ENCODE results near the gene POLR1B. TPM values are rescaled to one million over a fixed set of nuclear protein-coding genes. Genes with fewer than 3 reads are reported as not detected.

The POLR1B gene
- total and polyA plus RNA-seq, 7 experiments from 2014 or later, result 10.1 to 41.8 (median 25.2) TPM

- H3K9me3 Mint-ChIP-seq, result peaks cover 0 to 4% (median 0%) of the 10 kb centered on the region in 11 donors
- POLR2A ChIA-PET, result no interaction called here
- peaks cover 0 to 9% (median 0%) of the 10 kb centered on the region in 5 donors for H3K36me3 Mint-ChIP-seq
- no peak for ATAC-seq
- peaks cover 9 to 14% (median 12%) of the 10 kb centered on the region in 7 donors for H3K4me1 Mint-ChIP-seq
- Histone ChIP-seq H3K27ac (ENCODE audit: low read depth, low read length) (no peak overlapping the region), H3K4me1 (ENCODE audit: control insufficient read depth in 2 of 2, insufficient read depth in 2 of 2, low read length in 2 of 2) (peaks cover 14 to 15% of the 10 kb centered on the region in 2 donors), H3K4me3 (ENCODE audit: low read length) (no peak overlapping the region), H3K27me3 (ENCODE audit: control insufficient read depth in 2 of 2, insufficient read depth in 2 of 2, low read length in 2 of 2) (no peaks in the 10 kb centered on the region), H3K9me3 (ENCODE audit: control insufficient read depth in 2 of 3, low read length in 3 of 3) (no peaks in the 10 kb centered on the region), H3K36me3 (ENCODE audit: control insufficient read depth in 2 of 3, insufficient read depth in 3 of 3, low read length in 3 of 3) (peaks cover 0 to 4% (median 0%) of the 10 kb centered on the region in 3 experiments)
- CTCF ChIA-PET, result no interaction called here
- no peak for DNase-seq
- no peak overlapping the region for H3K27ac Mint-ChIP-seq
- H3K27me3 Mint-ChIP-seq, result no peaks in the 10 kb centered on the region
- intact Hi-C loops (cut with micrococcal nuclease), result no loop called here
- no peak overlapping the region for H3K4me3 Mint-ChIP-seq
These were observed 3.0 kb upstream of the POLR1B start for GRCh38 chr2:112539306-112539705.

DNA sequence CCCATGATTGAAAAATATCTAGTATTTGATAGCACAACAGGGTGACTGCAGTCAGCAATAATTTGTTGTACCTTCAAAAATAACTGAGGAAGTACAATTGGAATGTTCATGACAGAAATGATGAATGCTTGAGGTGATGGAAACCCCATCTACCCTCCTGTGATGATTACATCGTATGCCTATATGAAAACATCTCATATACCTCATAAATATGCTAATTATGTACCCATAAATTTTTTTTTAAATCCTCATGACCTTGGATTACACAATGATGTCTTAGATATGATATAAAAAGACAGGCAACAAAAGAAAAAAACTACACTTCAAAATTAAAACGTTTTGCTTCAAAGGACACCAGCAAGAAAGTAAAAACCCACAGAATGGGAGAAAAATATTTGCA lies 1.4 kb upstream of the POLR1B start:
- Mint-ChIP-seq H3K4me1 (peaks cover 12 to 22% (median 18%) of the 10 kb centered on the region in 7 donors), H3K9me3 (peaks cover 0 to 4% (median 0%) of the 10 kb centered on the region in 11 donors), H3K36me3 (peaks cover 0 to 9% (median 0%) of the 10 kb centered on the region in 5 donors), H3K27me3 (no peaks in the 10 kb centered on the region), H3K4me3 (peak overlapping the region in 1 of 10 donors; percentile 53), H3K27ac (peak overlapping the region in 2 of 9 donors; percentile 6 to 98)
- intact Hi-C loops (cut with micrococcal nuclease), result loop anchor here in 1 of 2 donors (5.0 kb wide), 1 partner anchor 264 kb away; the partner anchor contains the start of gene ZC3H6
- no peak for ATAC-seq
- no peaks in the 10 kb centered on the region for H3K9me3 ChIP-seq (ENCODE audit: control insufficient read depth in 2 of 3, low read length in 3 of 3)
- peaks cover 0 to 5% (median 0%) of the 10 kb centered on the region in 3 experiments for H3K36me3 ChIP-seq (ENCODE audit: control insufficient read depth in 2 of 3, insufficient read depth in 3 of 3, low read length in 3 of 3)
- H3K4me3 ChIP-seq (ENCODE audit: low read length), result no peak overlapping the region
- H3K4me1 ChIP-seq (ENCODE audit: control insufficient read depth in 2 of 2, insufficient read depth in 2 of 2, low read length in 2 of 2), result peaks cover 14 to 15% of the 10 kb centered on the region in 2 donors
- H3K27me3 ChIP-seq (ENCODE audit: control insufficient read depth in 2 of 2, insufficient read depth in 2 of 2, low read length in 2 of 2), result no peaks in the 10 kb centered on the region
- CTCF ChIA-PET, result no interaction called here
- POLR2A ChIA-PET, result interaction anchor here (0.8 to 1.3 kb wide), 5 partner anchors 42 to 640 kb away, joined by 3 to 4 read pairs (median 4); no protein-coding TSS in a partner anchor
- H3K27ac ChIP-seq (ENCODE audit: low read depth, low read length), result peak overlapping the region; percentile 89
- no peak for DNase-seq

DNA sequence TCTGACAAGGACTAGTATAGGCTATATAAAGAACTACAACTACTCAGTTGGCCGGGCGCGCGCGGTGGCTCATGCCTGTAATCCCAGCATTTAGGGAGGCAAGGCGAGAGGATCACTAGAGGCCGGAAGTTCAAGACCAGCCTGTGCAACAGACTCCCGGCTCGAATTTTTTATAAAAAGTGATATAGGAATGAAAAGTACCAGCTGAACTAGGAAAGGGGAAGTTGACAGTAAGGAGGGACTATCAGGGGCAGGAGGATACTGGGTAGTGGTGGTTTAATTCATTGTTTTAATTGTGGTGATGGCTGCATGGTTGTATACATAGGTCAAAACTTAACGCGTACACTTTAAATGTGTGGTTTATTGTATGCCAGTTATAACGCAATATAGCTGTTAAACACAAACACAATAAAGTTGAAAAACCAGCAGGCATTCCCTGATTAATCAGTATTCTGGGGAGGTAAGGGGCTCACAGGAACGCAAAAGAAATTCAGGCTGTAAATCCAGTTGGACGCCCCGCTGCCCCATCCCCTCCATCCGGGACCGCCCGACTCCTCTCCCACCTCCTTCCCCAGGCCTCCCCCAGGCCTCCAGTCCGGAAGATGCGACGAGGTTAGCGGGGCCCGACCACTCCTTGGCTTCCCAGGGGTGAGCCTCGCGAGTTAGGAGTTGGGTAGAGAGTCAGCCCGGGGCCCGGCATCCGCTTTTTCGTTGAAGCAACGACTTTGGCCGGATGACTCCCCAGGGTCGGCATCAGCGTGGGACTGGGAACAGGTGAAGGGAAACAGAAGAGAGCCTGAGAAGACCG lies 746 bp upstream of the POLR1B start:
- Histone ChIP-seq H3K9me3 (ENCODE audit: control insufficient read depth in 2 of 3, low read length in 3 of 3) (no peaks in the 10 kb centered on the region), H3K27me3 (ENCODE audit: control insufficient read depth in 2 of 2, insufficient read depth in 2 of 2, low read length in 2 of 2) (no peaks in the 10 kb centered on the region), H3K27ac (ENCODE audit: low read depth, low read length) (peak overlapping the region; percentile 89), H3K4me3 (ENCODE audit: low read length) (peak overlapping the region; percentile 95), H3K36me3 (ENCODE audit: control insufficient read depth in 2 of 3, insufficient read depth in 3 of 3, low read length in 3 of 3) (peaks cover 0 to 8% (median 0%) of the 10 kb centered on the region in 3 experiments), H3K4me1 (ENCODE audit: control insufficient read depth in 2 of 2, insufficient read depth in 2 of 2, low read length in 2 of 2) (peaks cover 14 to 15% of the 10 kb centered on the region in 2 donors)
- peak in 3 of 9 donors; percentile 0 to 79 (median 75) for DNase-seq
- peaks cover 12 to 22% (median 18%) of the 10 kb centered on the region in 7 donors for H3K4me1 Mint-ChIP-seq
- intact Hi-C loops (cut with micrococcal nuclease), result loop anchor here (1.0 to 5.0 kb wide), 11 partner anchors 43 to 657 kb away; partner anchors contain the start of genes CHCHD5 (in 2 of the 2), SLC20A1 (in 2 of the 2), TMEM87B (in 2 of the 2) and ANAPC1 (in 1 of the 2)
- no peaks in the 10 kb centered on the region for H3K27me3 Mint-ChIP-seq
- no peak overlapping the region for H3K4me3 Mint-ChIP-seq
- H3K27ac Mint-ChIP-seq, result peak overlapping the region in 1 of 9 donors; percentile 98
- ATAC-seq, result peak; percentile 87
- CTCF ChIA-PET, result no interaction called here
- peaks cover 0 to 4% (median 0%) of the 10 kb centered on the region in 11 donors for H3K9me3 Mint-ChIP-seq
- H3K36me3 Mint-ChIP-seq, result peaks cover 0 to 9% (median 0%) of the 10 kb centered on the region in 5 donors
- POLR2A ChIA-PET, result interaction anchor here (0.6 to 1.3 kb wide), 5 partner anchors 42 to 354 kb away, joined by 3 to 4 read pairs (median 3); no protein-coding TSS in a partner anchor

DNA sequence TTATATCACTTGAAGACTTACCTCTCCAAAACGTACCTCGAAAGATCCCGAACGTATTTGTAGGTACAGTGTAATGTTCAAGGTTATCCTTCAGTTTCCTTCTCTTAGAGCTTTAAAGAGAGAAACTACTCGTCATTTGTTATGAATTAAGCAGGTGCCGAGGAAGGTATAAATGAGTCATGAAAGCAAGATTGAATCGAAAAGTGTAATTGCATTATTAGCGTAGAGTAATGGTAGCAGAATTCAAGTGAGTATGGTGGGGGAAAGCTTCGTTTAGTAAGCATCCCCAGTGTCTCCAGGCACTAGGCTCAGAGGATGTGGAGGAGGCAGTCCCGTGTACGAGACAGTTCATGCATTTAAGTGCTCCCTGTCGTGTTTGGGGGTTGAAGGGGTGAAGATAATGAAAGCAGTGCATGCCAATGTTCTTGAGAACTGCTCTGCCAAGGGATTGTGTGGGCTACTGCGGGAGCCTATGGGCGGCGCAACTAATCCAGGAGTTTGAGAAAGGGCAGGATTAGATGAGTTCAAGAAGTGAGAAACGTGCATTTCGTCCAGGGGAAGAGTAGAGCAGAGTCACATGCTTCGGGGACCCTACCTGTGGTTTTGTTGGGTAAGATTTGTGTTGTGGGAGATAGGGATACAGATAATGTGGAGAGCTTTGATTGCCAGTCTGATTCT lies 858 bp downstream of the POLR1B start:
- DNase-seq (no peak), ATAC-seq (no peak)
- peak overlapping the region; percentile 95 for H3K4me3 ChIP-seq (ENCODE audit: low read length)
- intact Hi-C loops (cut with micrococcal nuclease), result loop anchor here (1.0 to 5.0 kb wide), 11 partner anchors 41 to 659 kb away; partner anchors contain the start of genes CHCHD5 (in 2 of the 2), SLC20A1 (in 2 of the 2), TMEM87B (in 2 of the 2) and ANAPC1 (in 1 of the 2)
- peaks cover 0 to 4% (median 0%) of the 10 kb centered on the region in 11 donors for H3K9me3 Mint-ChIP-seq
- H3K4me3 Mint-ChIP-seq, result no peak overlapping the region
- no peaks in the 10 kb centered on the region for H3K27me3 ChIP-seq (ENCODE audit: control insufficient read depth in 2 of 2, insufficient read depth in 2 of 2, low read length in 2 of 2)
- POLR2A ChIA-PET, result interaction anchor here (0.6 kb wide), 2 partner anchors 27 to 41 kb away, joined by 3 to 4 read pairs; partner anchors contain the start of gene CHCHD5
- H3K36me3 ChIP-seq (ENCODE audit: control insufficient read depth in 2 of 3, insufficient read depth in 3 of 3, low read length in 3 of 3), result peaks cover 0 to 23% (median 8%) of the 10 kb centered on the region in 3 experiments
- H3K4me1 ChIP-seq (ENCODE audit: control insufficient read depth in 2 of 2, insufficient read depth in 2 of 2, low read length in 2 of 2), result peaks cover 14 to 15% of the 10 kb centered on the region in 2 donors
- H3K36me3 Mint-ChIP-seq, result peaks cover 0 to 16% (median 5%) of the 10 kb centered on the region in 5 donors
- CTCF ChIA-PET, result interaction anchor here (0.5 to 1.1 kb wide), 2 partner anchors 84 to 94 kb away, joined by 3 to 4 read pairs; no protein-coding TSS in a partner anchor
- no peaks in the 10 kb centered on the region for H3K27me3 Mint-ChIP-seq
- H3K9me3 ChIP-seq (ENCODE audit: control insufficient read depth in 2 of 3, low read length in 3 of 3), result no peaks in the 10 kb centered on the region
- H3K27ac ChIP-seq (ENCODE audit: low read depth, low read length), result peak overlapping the region; percentile 89
- H3K4me1 Mint-ChIP-seq, result peaks cover 12 to 25% (median 19%) of the 10 kb centered on the region in 7 donors
- no peak overlapping the region for H3K27ac Mint-ChIP-seq

GRCh38 chr2:112547333-112547732 lies 5.1 kb downstream of the POLR1B start:
- no peaks in the 10 kb centered on the region for H3K27me3 ChIP-seq (ENCODE audit: control insufficient read depth in 2 of 2, insufficient read depth in 2 of 2, low read length in 2 of 2)
- DNase-seq, result no peak
- intact Hi-C loops (cut with micrococcal nuclease), result no loop called here
- ATAC-seq, result no peak
- H3K4me1 ChIP-seq (ENCODE audit: control insufficient read depth in 2 of 2, insufficient read depth in 2 of 2, low read length in 2 of 2), result peaks cover 7 to 9% of the 10 kb centered on the region in 2 donors
- no peak overlapping the region for H3K4me3 Mint-ChIP-seq
- no peaks in the 10 kb centered on the region for H3K27me3 Mint-ChIP-seq
- no peaks in the 10 kb centered on the region for H3K9me3 ChIP-seq (ENCODE audit: control insufficient read depth in 2 of 3, low read length in 3 of 3)
- H3K36me3 Mint-ChIP-seq, result peaks cover 16 to 44% (median 31%) of the 10 kb centered on the region in 5 donors
- H3K4me1 Mint-ChIP-seq, result peaks cover 4 to 25% (median 9%) of the 10 kb centered on the region in 7 donors
- ChIA-PET CTCF (no interaction called here), POLR2A (interaction anchor here (0.6 to 1.0 kb wide), 2 partner anchors 13 to 273 kb away, joined by 3 read pairs; no protein-coding TSS in a partner anchor)
- H3K27ac ChIP-seq (ENCODE audit: low read depth, low read length), result no peak overlapping the region
- no peaks in the 10 kb centered on the region for H3K9me3 Mint-ChIP-seq
- no peak overlapping the region for H3K4me3 ChIP-seq (ENCODE audit: low read length)
- H3K36me3 ChIP-seq (ENCODE audit: control insufficient read depth in 2 of 3, insufficient read depth in 3 of 3, low read length in 3 of 3), result peaks cover 7 to 59% (median 21%) of the 10 kb centered on the region in 3 experiments
- H3K27ac Mint-ChIP-seq, result no peak overlapping the region

- peaks cover 4 to 25% (median 9%) of the 10 kb centered on the region in 7 donors for H3K4me1 Mint-ChIP-seq
- no peak overlapping the region for H3K27ac Mint-ChIP-seq
- intact Hi-C loops (cut with micrococcal nuclease), result no loop called here
- Histone ChIP-seq H3K27ac (ENCODE audit: low read depth, low read length) (no peak overlapping the region), H3K4me3 (ENCODE audit: low read length) (no peak overlapping the region), H3K36me3 (ENCODE audit: control insufficient read depth in 2 of 3, insufficient read depth in 3 of 3, low read length in 3 of 3) (peaks cover 16 to 75% (median 25%) of the 10 kb centered on the region in 3 experiments), H3K27me3 (ENCODE audit: control insufficient read depth in 2 of 2, insufficient read depth in 2 of 2, low read length in 2 of 2) (no peaks in the 10 kb centered on the region), H3K9me3 (ENCODE audit: control insufficient read depth in 2 of 3, low read length in 3 of 3) (no peaks in the 10 kb centered on the region), H3K4me1 (ENCODE audit: control insufficient read depth in 2 of 2, insufficient read depth in 2 of 2, low read length in 2 of 2) (no peaks in the 10 kb centered on the region)
- no peak overlapping the region for H3K4me3 Mint-ChIP-seq
- POLR2A ChIA-PET, result no interaction called here
- ATAC-seq (no peak), DNase-seq (no peak)
- no peaks in the 10 kb centered on the region for H3K27me3 Mint-ChIP-seq
- no peaks in the 10 kb centered on the region for H3K9me3 Mint-ChIP-seq
- CTCF ChIA-PET, result no interaction called here
- peaks cover 23 to 59% (median 38%) of the 10 kb centered on the region in 5 donors for H3K36me3 Mint-ChIP-seq
These were observed 6.7 kb downstream of the POLR1B start for GRCh38 chr2:112548980-112549379.

Measured in naive thymus-derived CD4-positive, alpha-beta T cell (primary cell).